22Rv1 (cell line): ENCODE results near the gene FAT1.

Experiments used
- H3K27ac ChIP-seq: fragments of 450-650 bp; 2 replicates; pipeline ENCODE4 v1.5.1; 2017
- CTCF ChIP-seq: fragments of 450-650 bp; IDR thresholded peaks from 2 replicates; pipeline ENCODE4 v1.5.1; 2017; ENCODE audit warnings: mild to moderate bottlenecking
- ZFX ChIP-seq: fragments of 450-650 bp; IDR thresholded peaks from 2 replicates; pipeline ENCODE4 v1.6.1; 2017; ENCODE audit warnings: antibody characterized with exemption, borderline replicate concordance

The FAT1 gene

GRCh38 chr4:186749611-186750281 lies 26.1 kb upstream of the FAT1 start:
- no peak for TF ChIP-seq CTCF
- no peak for TF ChIP-seq ZFX
- no peak overlapping the region for H3K27ac ChIP-seq

GRCh38 chr4:186746581-186746980 lies 22.9 kb upstream of the FAT1 start:
- no peak overlapping the region for H3K27ac ChIP-seq
- TF ChIP-seq ZFX (no peak), CTCF (no peak)

GRCh38 chr4:186743261-186743660 lies 19.6 kb upstream of the FAT1 start:
- no peak overlapping the region for H3K27ac ChIP-seq

DNA sequence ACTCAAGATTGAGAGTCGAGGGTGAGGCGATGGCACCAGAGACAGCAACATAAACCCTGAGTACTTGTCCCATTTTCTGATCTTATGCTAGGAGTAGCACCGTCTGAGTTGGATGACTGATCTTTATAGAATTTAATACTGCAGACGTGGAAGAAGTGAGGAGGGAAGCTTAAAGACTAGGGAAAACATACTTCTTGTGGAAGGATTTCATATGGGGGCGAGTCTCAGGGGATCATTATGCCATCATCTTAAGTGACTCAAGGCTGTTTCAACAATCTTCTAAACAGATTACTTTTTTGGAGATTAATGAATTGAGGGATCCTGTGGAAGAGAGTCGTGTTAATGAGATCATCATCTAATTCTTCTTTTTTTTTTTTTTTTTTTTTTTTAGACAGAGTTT lies 17.2 kb upstream of the FAT1 start:
- TF ChIP-seq CTCF = no peak
- no peak for TF ChIP-seq ZFX
- no peak overlapping the region for H3K27ac ChIP-seq

More at GRCh38 chr4:186743261-186743660, 19.6 kb upstream of the FAT1 start:
- TF ChIP-seq CTCF (no peak), ZFX (no peak)

DNA sequence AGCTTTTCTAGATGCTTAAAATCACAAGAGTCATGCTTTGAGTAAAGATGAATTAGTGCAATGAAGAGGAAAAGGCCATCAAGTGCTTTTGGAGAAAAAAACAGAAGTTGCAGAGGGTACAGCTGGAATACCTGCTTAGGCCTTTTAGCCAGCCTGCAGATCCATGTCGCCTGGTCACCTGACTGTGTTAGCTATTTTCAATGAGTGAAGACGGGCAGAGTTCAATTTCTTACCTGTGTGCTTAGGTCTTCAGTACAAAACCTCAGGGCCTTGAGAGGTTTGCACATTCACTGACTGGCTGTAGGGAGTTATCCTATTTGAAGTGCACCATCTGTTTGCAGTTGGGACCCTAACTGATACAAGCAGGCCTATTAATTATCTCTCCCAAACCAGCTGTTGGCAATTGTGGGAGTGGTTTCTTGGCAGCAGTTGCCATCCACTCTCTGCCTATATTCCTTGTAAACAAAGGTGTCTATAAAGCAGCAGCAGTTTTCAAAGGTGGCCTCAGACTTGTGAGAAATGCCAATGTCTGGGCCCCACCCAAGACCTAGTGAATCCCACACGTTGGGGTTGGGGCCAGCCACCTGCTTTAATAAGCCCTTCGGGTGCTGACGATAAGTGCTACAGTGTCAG lies 16.3 kb upstream of the FAT1 start:
- H3K27ac ChIP-seq = no peak overlapping the region
- TF ChIP-seq CTCF (no peak), ZFX (no peak)

DNA sequence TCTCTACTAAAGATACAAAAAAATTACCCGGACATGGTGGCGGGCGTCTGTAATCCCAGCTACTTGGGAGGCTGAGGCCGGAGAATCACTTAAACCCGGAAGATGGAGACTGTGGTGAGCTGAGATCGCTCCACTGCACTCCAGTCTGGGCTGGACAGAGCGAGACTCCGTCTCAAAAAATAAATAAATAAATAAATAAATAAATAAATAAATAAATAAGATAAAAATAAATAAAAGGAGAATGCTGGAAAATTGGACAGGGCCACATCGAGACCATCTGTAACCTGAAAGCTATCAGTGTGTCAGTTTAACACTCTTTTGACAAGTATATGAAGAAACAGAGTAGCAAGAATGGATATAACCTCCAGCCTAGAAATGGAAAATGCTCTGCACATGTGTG lies 15.7 kb upstream of the FAT1 start:
- TF ChIP-seq ZFX (no peak), CTCF (no peak)
- H3K27ac ChIP-seq = no peak overlapping the region

- H3K27ac ChIP-seq = no peak overlapping the region
- TF ChIP-seq CTCF (no peak), ZFX (no peak)
These were observed 14.8 kb upstream of the FAT1 start for GRCh38 chr4:186738421-186738820.
